GM12875 (cell line): ENCODE measurements around the gene SUSD6.

Experiments used
- H3K4me3 ChIP-seq: one replicate; pipeline ENCODE4 v1.5.1; 2011; ENCODE audit warnings: low read depth, low read length, control low read depth
- CTCF ChIP-seq: IDR thresholded peaks from 2 replicates; pipeline ENCODE4 v1.5.1; 2011; ENCODE audit warnings: low read depth, mild to moderate bottlenecking, control low read depth, inconsistent platforms, low read length, moderate library complexity, borderline replicate concordance; ENCODE audit not compliant: insufficient read depth

SUSD6 gene

GRCh38 chr14:69614592-69614991 lies 3.2 kb downstream of the SUSD6 start:
- H3K4me3 ChIP-seq, result peak overlapping the region; percentile 19
- TF ChIP-seq CTCF, result no peak

- no peak for TF ChIP-seq CTCF
- H3K4me3 ChIP-seq, result peak overlapping the region; percentile 27
These were observed 3.7 kb downstream of the SUSD6 start for GRCh38 chr14:69615121-69615495.

DNA sequence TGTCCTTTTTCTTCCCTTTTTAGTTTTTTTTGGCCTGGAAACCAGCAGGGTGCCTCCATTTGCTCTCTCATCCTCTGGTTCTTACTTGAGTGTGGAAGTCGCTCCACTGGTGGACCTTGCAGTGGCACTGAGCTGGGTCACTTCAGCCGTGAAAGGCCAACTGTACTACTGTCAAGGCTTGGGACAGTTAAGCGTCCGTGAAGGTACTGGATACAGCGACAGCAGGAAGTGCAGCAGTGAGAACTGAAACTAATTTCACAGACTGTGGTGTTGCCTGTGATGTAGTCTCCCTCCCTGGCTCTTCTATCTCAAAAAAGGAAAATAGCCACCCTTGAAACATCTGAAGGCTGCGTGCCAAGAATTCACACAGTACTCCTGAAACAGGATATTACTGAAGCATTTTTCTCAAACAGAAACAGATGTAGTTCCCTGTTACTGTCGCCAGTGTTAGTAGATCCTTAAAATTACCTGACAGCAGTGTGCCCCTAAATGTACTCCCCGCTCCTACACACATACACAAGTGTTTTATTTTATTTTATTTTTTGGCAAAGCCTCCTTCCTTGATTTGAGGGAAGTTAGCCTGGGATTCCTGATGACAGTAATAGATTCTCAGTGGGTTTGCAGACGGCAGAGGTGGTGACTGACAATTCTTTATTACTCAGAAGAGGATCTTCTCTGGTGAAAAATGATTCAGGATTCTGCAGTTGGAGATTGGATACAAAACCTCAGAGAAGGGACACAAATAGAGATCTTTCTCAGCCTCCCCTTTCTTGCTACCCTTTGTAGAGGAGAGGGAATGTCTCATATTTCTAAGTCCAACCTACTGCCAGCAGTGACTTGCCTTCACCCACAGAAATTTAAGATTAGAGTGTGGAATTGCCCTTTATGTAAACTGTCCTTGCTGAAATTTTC lies 4.4 kb downstream of the SUSD6 start:
- H3K4me3 ChIP-seq, result peak overlapping the region; percentile 27
- TF ChIP-seq CTCF, result no peak

- peak overlapping the region; percentile 11 for H3K4me3 ChIP-seq
These were observed 5.0 kb downstream of the SUSD6 start for GRCh38 chr14:69616408-69616773.

GRCh38 chr14:69617796-69618195 lies 6.4 kb downstream of the SUSD6 start:
- no peak for TF ChIP-seq CTCF
- H3K4me3 ChIP-seq, result no peak overlapping the region

More at GRCh38 chr14:69616408-69616773, 5.0 kb downstream of the SUSD6 start:
- no peak for TF ChIP-seq CTCF

DNA sequence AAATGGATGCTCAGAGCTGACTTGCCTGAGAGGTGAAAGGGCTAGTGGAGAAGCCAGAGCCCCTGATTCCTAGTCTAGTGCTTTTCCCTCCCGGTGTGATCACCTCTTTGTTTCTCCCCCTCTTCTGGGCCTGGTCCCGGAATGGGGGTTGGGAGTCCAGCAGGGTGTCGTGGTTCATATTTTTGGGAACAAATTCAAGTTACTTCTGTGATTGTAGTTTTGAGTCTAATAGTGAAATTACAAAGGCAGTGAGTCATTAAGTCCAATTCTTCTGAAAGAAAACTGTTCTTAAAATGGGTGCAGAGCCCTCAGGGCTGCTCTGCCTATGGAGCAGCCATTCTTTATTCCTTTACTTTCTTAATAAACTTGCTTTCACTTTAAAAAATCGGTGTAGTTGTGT lies 7.6 kb downstream of the SUSD6 start:
- no peak overlapping the region for H3K4me3 ChIP-seq
- no peak for TF ChIP-seq CTCF

DNA sequence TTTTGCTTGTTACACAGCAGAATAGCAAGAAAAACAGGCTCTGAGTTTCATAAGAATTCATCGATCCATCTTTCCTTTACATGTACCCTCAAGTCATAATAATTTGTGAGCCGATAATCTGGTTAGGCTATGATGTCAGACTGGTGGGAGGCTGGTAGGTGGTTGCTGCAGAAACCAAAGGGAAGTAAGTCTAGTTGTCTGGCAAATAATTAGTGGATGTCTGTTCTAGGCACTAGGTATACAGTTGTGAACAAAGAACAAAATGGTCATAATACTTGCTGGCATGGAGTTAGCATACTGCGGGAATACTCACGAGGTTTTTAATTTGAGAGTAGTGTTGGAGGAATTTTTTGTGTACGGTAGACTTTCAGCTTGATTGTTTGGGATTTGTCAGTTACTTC lies 8.8 kb downstream of the SUSD6 start:
- TF ChIP-seq CTCF, result no peak
- no peak overlapping the region for H3K4me3 ChIP-seq
